GM12891 (cell line): ENCODE measurements around the gene NRXN3.

ENCODE experiments used
- DNase-seq: peaks from one replicate; pipeline ENCODE4 v3.0.0; 2011; ENCODE audit warnings: low spot score; ENCODE audit not compliant: insufficient read length
- FAIRE-seq: peaks from 2 replicates; lab custom pipeline; 2011; peaks lifted over from hg19 to GRCh38; lab: Jason Lieb, UNC
- PAX5 ChIP-seq: IDR thresholded peaks from 2 replicates; pipeline ENCODE4 v1.6.1; 2011; ENCODE audit warnings: low read length, moderate library complexity, mild to moderate bottlenecking; ENCODE audit not compliant: insufficient read depth, severe bottlenecking
- POLR2A ChIP-seq: IDR thresholded peaks from 2 replicates; pipeline ENCODE4 v1.6.1; 2011; ENCODE audit warnings: low read depth, low read length, control low read depth
- POLR2AphosphoS5 ChIP-seq: IDR thresholded peaks from 2 replicates; pipeline ENCODE4 v1.6.1; 2011; ENCODE audit warnings: low read depth, low read length, control low read depth
- POU2F2 ChIP-seq: IDR thresholded peaks from 2 replicates; pipeline ENCODE4 v1.6.1; 2011; ENCODE audit warnings: low read depth, mild to moderate bottlenecking, control low read depth, low read length, moderate library complexity
- SPI1 ChIP-seq: IDR thresholded peaks from 2 replicates; pipeline ENCODE4 v1.6.1; 2011; ENCODE audit warnings: low read depth, low read length, control low read depth
- TAF1 ChIP-seq: IDR thresholded peaks from 2 replicates; pipeline ENCODE4 v1.6.1; 2011; ENCODE audit warnings: low read depth, low read length, control low read depth

NRXN3 gene

DNA sequence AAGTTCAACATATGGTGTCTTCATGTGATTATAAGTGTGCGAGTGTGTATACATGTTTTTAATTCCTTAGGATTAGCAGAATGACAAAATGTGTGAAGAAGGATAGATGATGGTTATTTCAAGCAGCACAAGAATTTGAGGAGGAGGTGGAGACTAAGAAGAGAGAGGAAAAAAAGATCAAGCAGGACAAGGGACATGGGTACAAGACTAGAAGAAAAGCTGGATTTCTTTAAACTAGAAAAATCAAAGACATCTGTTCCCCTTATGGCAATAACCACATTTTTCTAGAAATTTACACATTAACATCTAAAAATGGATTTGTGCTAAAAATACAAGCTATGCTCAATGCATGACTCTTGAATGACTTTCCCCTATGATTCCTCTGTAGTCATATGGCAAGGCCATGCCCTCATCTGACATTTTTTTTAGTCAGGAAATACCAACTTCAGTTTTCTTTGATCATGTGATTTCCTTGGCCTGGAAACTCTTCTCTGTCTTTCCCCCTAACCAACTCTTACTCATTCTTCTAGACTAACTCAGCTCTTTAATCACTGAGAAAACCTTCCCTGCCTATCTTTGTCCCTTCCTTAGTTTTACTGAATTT is 435.8 kb downstream of the NRXN3 start:
- DNase-seq = no peak
- TF ChIP-seq POLR2AphosphoS5 (no peak), POLR2A (no peak), POU2F2 (no peak), SPI1 (no peak), TAF1 (no peak), PAX5 (no peak)
- FAIRE-seq = no peak

DNA sequence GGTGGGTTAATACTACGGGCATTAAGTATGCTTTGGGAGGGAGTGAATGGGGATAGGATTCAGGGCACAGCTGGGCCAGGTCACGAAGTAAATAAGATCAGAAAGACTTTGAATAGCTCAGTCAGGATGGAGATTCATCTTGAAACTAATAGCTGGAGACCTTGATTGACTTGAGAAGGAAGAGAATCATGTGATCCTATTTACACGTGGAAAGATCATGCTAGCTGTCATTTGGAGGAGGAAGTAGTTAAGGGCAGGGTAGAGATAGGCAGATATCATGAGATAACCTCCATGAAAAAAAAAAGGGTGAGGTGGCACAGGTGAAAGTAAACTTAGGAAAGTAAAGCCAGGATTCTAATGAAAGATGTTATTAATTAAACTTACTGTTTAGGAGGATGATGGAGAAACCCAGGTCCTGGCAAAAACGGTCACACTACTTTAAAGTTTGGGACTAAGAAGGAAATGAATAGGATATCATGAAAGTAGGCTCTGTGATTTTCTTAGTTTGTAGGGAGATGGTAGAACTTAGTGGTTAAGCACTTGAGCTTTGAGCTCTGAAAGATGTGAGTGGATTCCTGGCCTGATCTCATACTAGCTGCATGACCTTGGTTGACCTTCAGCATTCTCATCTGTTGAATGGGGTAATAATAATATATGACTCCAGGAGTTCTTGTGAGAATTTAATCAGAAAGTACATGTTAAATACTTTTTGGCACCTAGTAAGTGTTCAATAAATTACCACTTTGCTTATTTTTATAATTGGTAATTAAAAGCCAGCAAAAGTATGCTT is 439.0 kb downstream of the NRXN3 start:
- FAIRE-seq (no peak), DNase-seq (no peak)
- TF ChIP-seq PAX5 (no peak), POLR2AphosphoS5 (no peak), POU2F2 (no peak), SPI1 (no peak), TAF1 (no peak), POLR2A (no peak)

- DNase-seq (no peak), FAIRE-seq (no peak)
- TF ChIP-seq POLR2AphosphoS5 (no peak), POU2F2 (no peak), PAX5 (no peak), TAF1 (no peak), SPI1 (no peak), POLR2A (no peak)
Measured at GRCh38 chr14:78610994-78611393, 440.8 kb downstream of the NRXN3 start.

DNA sequence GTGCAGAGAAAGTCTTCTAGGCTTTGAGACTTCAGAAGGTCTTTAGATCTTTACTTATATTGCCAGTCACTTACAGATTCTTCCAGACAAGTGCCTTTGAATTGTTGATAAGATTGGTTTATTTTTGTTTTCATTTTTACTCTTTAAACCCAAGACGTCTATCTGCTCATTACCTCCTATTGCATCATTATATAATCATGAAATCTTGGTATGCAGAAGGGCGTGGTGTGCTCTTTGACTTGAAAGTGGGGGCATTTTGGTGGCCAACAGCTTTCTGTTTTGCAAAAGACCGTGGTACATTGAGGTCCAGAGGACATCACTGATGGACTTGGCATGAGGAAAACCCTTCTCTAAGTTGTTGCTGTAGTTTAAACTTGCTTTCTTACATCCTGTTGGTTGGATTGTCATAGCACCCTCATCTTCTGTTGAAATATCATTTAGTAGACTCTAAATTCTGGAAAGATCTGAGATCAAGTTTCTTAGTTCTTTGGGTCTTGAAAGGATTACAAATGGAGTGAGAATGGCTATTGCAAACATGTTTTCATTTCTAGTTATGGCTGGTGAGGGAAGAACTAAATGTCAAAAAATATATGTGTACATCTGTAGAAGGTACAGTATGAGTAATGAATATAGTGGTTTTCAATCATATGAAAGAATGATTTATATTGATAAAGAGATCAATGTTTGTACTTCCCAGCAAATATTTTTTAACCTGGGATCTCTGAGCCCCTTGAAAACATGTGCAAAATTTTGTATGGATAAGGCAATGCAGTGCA is 441.8 kb downstream of the NRXN3 start:
- no peak for DNase-seq
- no peak for TF ChIP-seq POU2F2
- TF ChIP-seq TAF1 = no peak
- TF ChIP-seq POLR2A = no peak
- TF ChIP-seq SPI1 = no peak
- TF ChIP-seq PAX5 = no peak
- no peak for TF ChIP-seq POLR2AphosphoS5
- FAIRE-seq = no peak

GRCh38 chr14:78612666-78613065 is 442.5 kb downstream of the NRXN3 start:
- FAIRE-seq (no peak), DNase-seq (no peak)
- TF ChIP-seq PAX5 = no peak
- TF ChIP-seq TAF1 = no peak
- TF ChIP-seq POU2F2 = no peak
- TF ChIP-seq SPI1 = no peak
- no peak for TF ChIP-seq POLR2A
- TF ChIP-seq POLR2AphosphoS5 = no peak

GRCh38 chr14:78614593-78614992 is 444.4 kb downstream of the NRXN3 start:
- no peak for DNase-seq
- FAIRE-seq = no peak
- no peak for TF ChIP-seq TAF1
- TF ChIP-seq POLR2AphosphoS5 = no peak
- TF ChIP-seq POU2F2 = no peak
- TF ChIP-seq SPI1 = no peak
- no peak for TF ChIP-seq PAX5
- no peak for TF ChIP-seq POLR2A

DNA sequence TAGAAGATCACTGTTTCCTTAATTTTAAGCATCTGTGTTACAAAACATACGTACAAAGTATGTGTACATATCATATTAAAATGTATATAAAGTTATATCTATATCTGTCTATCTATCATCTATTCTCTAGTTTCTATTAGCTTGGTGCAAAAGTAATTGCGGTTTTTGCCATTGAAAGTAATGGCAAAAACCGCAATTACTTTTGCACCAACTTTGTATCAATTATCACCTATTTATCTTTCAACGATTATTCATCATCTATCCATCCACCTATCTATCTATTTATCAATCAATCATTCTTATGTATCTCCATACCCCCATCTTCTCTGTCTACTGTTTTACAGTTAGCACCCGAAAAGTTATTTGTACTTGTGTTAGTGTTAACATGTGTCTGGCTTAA is 447.6 kb downstream of the NRXN3 start:
- TF ChIP-seq SPI1 = no peak
- no peak for TF ChIP-seq TAF1
- no peak for TF ChIP-seq PAX5
- no peak for TF ChIP-seq POLR2AphosphoS5
- no peak for DNase-seq
- FAIRE-seq = no peak

GRCh38 chr14:78618368-78618767 is 448.2 kb downstream of the NRXN3 start:
- TF ChIP-seq POLR2AphosphoS5 (no peak), PAX5 (no peak), POU2F2 (no peak), POLR2A (no peak), TAF1 (no peak), SPI1 (no peak)
- FAIRE-seq = no peak
- no peak for DNase-seq

- FAIRE-seq (no peak), DNase-seq (no peak)
- TF ChIP-seq POU2F2 (no peak), POLR2AphosphoS5 (no peak)
Measured at GRCh38 chr14:78627114-78627513, 456.9 kb downstream of the NRXN3 start.

GRCh38 chr14:78631551-78631950 is 461.4 kb downstream of the NRXN3 start:
- FAIRE-seq (no peak), DNase-seq (no peak)
- TF ChIP-seq PAX5 = no peak
- TF ChIP-seq POLR2AphosphoS5 = no peak
- no peak for TF ChIP-seq POLR2A
- TF ChIP-seq TAF1 = no peak
- no peak for TF ChIP-seq SPI1
- no peak for TF ChIP-seq POU2F2
